SW 1271 (cell line): Measurements from ENCODE around the gene LRRC3.

Experiments used
- DNase-seq, 2 experiments: peaks; one replicate each; lab custom pipeline; 2025; lab: John Stamatoyannopoulos, UW

LRRC3 gene

DNA sequence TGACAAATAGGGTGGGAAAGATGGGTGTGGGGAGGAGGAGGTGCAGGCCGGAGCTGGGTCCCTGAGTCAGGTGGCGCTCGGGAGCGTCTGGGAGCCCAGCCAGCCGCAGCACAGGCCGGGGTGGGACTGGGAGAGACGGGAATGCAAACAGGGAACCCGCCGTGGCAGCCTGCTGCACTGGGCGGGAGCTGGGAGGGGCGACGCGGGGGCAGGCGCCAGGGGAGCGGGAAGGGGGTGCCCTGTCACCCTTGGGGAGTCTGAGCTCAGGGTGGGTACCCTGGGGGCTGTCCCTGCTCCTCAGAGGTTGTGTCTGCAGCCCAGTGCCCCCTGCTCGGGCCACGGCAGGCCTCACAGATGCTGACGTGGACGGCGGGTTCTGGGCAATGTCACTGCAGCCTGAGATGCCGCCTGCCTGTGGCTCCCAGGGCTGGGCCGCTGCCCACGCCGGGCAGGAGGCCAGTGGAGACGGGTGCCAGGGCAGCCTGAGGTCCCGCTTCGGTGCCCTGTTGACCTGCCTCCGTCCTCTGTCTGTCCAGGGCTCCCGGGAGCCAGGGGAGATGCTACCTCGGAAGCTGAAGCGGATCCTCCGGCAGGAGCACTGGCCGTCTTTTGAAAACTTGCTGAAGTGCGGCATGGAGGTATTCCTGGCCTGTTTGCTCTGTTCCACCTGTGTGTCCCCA lies 16.6 kb upstream of the LRRC3 start:
- no peak for DNase-seq

DNA sequence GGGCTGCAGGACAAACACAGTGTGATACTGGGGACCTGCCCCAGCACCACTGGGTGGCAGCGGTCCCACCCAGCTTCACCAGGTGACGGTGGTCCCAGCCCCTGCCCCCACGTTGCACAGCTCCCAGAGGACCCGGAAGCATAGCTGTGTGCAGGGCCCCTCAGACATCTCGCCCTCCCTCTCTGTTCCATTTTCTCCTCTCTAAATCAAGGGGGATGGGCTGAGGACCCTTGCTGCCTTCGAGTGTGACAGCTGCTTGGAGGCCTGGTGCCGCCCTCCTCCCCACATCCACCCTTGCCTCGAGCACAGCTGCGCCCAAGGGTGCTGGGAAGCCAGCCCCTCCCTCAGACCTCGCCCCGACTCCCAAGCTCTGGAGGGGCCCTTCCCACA lies 16.1 kb upstream of the LRRC3 start:
- no peak for DNase-seq

DNA sequence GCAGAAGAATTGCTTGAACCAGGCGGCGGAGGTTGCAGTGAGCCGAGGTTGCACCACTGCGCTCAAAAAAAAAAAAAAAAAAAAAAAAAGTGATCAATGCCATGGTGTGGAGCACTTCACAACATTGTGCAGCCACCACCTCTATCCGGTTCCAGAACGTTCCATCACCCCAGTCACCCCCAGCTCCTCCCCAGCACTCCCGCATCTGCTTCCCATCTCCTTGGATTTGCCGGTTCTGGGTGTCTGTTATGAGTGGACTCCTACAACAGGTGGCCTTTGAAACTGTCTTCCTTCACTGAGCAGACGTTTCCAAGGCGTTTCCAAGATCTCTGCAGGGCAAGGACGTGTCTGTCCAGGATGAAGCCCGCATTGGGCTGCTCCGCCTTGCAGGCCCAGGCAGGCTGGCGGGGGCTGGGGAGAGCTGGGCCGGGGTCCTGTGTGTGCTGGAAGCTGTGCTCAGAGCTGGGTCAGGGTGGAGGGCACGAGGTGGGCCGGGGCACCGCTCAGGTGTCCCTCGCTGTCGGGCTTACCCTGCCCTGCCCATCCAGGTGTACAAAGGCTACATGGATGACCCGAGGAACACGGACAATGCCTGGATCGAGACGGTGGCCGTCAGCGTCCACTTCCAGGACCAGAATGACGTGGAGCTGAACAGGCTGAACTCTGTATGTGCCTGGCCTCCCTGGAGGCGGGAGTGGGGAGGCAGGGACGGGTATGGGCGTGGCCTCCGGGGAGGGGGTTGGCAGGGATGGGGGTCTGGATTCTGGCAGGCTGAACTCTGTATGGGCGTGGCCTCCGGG lies 14.9 kb upstream of the LRRC3 start:
- DNase-seq: no peak

DNA sequence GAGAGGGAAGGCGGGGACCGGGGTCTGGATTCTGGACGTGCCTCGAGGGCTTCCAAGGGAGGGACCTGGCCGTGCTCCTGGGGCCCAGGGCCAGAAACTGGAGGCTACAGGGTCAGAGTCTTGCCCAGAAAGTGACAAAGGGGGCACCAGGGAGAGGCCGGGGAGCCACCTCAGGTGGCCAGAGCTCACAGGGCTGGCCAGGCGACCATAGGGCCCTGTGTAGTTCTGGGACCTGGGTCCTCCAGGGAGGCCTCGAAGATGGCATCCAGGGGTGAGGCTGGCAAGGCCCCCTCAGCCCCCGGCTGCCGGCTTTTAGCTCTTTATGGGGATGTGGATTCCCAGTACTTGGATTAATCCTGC lies 14.3 kb upstream of the LRRC3 start:
- no peak for DNase-seq

DNA sequence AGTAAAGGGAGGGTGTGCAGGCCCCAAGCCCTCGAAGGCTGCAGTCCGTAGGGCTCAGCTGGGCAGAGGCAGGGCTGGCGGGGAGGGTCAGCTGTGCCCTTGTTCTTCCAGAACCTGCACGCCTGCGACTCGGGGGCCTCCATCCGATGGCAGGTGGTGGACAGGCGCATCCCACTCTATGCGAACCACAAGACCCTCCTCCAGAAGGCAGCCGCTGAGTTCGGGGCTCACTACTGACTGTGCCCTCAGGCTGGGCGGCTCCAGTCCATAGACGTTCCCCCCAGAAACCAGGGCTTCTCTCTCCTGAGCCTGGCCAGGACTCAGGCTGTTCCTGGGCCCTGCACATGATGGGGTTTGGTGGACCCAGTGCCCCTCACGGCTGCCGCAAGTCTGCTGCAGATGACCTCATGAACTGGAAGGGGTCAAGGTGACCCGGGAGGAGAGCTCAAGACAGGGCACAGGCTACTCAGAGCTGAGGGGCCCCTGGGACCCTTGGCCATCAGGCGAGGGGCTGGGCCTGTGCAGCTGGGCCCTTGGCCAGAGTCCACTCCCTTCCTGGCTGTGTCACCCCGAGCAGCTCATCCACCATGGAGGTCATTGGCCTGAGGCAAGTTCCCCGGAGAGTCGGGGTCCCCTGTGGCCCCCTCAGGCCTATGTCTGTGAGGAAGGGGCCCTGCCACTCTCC lies 13.6 kb upstream of the LRRC3 start:
- no peak for DNase-seq

DNA sequence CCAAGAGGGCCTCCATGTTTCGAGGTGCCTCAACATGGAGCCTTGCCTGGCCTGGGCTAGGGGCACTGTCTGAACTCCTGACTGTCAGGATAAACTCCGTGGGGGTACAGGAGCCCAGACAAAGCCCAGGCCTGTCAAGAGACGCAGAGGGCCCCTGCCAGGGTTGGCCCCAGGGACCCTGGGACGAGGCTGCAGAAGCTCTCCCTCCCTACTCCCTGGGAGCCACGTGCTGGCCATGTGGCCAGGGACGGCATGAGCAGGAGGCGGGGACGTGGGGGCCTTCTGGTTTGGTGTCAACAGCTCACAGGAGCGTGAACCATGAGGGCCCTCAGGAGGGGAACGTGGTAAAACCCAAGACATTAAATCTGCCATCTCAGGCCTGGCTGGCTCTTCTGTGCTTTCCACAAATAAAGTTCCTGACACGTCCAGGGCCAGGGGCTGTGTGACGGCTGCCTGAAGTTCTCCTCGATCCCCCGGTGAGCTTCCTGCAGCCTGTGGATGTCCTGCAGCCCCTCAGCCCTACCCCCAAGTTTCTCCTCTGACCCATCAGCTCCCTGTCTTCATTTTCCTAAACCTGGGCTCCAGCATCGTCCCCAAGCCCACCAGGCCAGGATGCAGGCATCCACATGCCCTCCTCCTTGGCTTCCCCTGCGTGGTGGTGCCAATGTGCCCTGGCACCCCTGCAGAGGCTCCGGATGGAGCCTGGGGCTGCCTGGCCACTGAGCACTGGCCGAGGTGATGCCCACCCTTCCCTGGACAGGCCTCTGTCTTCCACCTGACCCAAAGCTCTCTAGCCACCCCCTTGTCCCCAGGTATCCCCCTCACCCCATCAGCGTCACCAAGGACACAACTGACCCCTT lies 12.8 kb upstream of the LRRC3 start:
- DNase-seq: no peak

DNA sequence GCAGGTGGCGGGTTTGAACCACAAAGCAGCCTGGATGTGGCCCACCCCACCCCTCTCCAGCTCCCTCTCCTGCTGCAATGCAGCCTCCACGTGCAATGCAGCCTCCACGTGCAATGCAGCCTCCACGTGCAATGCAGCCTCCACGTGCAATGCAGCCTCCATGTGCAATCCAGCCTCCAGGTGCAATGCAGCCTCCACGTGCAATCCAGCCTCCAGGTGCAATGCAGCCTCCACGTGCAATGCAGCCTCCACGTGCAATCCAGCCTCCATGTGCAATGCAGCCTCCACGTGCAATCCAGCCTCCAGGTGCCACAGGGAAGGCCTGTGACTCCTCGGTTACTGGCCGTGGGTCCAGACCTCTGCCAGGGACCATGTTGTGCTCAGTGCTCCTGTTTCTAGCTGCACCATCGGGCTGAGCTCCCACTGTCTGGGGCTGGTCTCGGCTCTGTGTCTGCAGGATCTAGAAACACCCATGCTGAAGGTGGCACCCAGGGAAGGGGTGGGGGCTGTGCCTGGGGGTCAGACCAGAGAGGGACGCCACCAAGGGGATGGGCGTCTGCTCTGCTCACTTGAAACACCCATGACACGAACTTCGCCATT lies 11.9 kb upstream of the LRRC3 start:
- no peak for DNase-seq

DNA sequence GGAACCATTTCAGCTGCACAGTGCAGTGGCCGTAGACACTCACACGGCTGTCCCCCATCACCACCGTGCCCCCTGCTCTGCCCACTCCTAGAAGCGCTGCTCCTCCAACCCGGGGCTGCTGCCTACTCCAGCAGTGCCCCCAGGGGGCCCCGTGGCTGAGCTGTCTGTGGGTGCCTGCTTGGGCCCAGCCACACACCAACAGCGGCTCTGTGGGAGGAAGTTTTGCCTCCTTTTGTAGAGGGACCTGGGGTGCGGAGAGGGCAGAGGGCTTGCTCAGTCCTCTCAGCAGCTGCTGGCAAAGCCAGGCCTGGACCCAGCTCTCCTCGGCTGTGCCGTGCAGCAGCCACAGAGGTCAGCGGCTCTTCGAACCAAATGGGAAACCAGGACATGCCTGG lies 11.4 kb upstream of the LRRC3 start:
- no peak for DNase-seq

DNA sequence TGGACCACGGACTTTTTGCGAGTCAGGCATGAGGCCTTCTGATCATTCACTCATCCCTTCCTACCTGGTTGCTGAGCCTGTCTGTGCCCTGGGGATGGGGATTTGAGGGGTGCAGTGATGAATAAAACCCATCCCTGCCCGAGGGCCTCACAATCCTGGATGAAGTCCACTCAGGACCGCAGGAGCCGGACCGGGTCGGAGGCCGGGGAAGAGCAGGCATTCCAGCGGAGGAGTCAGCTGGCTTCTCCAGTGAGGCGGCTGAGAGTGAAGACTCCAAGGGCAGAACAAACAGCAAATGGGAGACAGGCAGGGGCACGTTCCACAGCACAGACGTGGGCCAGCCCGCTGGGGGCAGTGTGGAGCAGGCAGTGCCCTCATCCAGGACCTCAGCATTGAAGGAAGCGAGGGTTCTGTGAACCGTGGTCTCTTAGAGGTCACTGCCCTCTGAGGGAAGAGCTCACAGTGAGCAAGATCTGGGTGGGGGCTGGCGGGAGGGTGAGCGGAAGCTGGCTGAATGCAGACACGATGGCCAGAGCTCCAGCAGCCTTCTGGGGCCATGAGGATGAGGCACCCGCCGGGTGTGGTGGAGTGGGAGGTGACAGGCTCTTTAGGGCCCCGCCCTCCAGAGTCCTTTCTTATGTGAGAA lies 10.9 kb upstream of the LRRC3 start:
- no peak for DNase-seq

DNA sequence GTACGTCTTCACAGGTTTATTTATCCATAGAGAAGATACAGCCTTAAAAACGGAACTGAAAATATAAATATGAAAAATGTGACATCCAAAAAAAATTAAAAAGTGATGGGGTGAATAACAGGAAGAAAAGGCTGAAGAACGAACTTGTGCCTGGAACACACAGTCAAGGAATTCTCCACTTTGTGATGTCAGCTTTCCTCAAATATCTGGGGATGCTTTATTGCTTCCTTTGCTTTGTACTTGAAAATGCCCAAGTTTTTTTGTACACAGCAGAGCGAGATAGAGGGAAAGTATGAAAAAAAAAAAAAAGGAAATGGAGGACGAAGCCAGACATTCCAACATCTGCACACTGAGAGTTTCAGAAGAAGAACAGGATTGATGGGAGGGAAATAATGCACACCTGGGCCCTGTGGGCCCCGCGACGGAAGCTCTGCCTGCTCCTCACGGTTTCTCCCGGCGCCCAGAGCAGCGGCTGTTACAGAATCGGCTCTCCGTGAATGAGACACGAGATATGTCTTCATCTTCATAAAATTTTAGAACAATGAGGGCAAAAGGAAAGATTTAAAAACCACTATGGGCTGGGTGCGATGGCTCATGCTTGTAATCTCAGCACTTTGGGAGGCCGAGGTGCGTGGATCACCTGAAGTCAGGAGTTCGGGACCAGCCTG lies 10.0 kb upstream of the LRRC3 start:
- DNase-seq: no peak

DNA sequence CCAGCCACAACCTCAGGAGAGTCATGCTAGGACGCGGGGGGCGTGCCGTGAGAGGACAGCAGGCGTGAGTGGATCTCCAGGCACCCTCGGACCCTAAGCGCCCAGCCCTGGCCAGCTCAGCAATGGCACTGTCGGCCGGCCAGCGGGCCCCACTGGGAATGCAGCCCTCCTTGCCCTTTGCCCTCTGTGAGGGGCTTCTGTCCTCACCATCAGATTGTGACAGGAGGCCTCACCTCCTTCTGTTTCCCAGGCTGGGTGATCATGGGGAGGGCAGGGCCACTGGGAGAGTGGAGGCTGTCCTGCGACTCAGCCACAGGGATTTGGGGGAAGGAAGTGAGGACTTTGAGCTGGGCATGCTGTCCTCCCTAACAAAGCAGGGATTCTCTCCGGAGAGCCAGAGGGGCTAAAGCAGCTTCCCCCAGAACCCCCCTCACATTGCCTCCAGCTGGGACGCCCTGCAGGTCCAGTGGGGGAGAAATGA lies 6.6 kb upstream of the LRRC3 start:
- DNase-seq: no peak

DNA sequence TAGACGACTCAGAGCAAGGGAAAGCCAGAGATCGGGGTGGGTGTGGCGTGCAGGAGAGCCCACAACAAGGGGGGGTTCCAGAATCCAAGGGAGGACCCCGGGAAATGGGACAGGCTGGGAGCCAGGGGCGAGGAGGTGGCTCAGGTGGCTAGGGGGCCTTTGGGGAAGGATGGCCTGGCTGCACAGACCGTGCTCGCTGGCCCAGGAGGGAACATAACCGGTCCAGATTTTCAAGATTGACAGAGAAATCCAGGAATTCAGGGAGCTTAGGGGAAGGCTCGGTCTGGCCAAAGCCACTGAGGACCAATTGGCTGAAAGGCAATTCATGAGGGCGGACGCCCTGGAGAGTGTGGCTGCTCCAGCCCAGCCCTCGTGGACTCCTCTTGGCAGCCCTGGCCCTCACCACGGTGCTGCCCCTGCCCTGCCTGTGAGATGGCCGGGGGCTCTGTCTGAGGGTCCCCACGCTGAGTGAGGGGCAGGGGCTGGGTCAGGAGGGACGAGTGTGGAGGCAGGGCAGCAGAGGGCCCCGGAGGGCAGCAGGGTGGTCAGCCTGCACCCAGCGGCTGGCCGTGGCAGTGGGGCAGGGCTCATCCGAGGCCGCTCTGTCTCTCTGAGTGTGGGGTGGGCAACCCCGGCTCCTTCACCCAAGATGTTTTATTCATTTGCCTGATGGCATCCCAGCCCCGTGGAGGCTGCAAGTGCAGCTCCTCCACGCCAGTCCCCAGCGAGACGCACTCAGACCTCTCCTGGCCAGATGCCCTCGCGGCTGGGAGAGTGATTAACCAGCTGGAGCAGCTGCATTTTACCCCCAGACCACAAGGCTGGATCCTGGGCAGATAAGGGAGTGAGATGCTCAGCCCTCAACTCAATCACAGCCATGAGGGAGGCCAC lies 5.6 kb upstream of the LRRC3 start:
- DNase-seq: no peak

DNA sequence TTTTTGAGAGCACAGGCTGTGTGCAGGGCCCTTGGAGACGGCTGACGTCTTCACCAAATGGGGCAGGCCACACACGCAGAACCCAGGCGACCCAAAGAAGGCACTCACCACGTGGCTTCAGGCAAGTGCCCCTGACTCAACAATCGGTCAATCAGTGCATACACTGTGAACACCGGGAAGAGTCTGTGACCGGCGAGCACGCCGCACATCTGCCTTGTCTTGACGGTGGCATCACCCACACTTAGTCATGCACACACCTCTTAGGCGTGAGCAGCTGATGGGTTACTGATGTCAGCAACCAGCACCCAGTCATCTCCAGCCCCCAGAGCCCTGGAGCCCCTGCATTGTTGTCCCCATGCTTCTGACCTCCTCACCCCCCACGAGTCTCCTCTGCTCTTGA lies 4.9 kb upstream of the LRRC3 start:
- DNase-seq: no peak

DNA sequence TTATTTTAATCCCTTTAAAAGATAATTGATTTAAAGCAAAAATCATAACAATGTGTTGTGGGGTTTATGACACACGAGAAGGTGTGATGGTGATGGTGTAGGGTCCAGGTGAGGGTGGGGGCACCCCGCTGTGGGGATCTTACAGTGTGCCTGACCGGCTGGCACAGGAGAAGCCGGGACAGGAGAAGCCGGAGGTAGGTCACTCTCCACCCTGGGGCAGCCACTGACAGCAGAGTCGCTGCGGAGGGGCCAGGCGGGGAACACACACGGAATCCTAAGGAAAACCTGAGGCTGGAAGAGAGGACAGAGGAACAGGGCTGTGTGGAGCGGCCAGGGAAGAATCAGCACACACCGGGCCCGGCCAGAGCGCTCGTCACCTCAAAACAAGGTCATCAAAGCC lies 4.3 kb upstream of the LRRC3 start:
- DNase-seq: no peak

DNA sequence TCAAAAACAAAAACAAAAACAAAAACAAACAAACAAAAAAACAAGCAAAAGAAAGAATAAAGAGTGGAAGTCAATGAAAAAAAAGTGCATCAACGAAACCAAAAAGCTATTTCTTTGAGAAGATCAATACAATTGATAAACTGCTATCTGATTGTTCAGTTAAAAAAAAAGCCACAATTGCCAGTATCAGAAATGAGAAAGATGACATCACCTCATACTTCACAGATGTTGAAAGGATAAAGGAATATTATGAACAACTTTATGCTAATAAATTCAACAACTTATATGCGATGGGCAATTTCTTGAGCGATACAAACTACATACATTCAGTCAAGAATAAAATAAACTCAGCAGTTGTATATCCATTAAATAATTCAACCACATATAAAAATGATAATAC lies 2.2 kb upstream of the LRRC3 start:
- DNase-seq: no peak

DNA sequence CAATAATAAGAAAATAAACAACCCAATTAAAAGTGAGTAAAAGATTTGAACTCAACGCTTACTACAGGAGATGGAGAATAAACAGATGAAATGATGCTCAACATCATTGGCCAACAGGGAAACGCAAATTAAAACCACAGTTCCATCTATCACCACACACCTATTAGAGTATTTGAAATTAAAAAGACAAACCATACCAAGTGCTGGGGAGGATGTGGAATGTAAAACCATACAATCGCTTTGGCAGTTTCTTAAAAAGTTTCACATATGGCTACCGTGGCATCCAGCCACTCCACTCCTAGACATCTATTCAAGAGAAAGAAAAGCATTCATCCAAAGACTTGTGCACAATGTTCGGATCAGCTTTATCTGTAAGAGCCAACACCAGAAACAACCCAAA lies 1.3 kb upstream of the LRRC3 start:
- no peak for DNase-seq

DNA sequence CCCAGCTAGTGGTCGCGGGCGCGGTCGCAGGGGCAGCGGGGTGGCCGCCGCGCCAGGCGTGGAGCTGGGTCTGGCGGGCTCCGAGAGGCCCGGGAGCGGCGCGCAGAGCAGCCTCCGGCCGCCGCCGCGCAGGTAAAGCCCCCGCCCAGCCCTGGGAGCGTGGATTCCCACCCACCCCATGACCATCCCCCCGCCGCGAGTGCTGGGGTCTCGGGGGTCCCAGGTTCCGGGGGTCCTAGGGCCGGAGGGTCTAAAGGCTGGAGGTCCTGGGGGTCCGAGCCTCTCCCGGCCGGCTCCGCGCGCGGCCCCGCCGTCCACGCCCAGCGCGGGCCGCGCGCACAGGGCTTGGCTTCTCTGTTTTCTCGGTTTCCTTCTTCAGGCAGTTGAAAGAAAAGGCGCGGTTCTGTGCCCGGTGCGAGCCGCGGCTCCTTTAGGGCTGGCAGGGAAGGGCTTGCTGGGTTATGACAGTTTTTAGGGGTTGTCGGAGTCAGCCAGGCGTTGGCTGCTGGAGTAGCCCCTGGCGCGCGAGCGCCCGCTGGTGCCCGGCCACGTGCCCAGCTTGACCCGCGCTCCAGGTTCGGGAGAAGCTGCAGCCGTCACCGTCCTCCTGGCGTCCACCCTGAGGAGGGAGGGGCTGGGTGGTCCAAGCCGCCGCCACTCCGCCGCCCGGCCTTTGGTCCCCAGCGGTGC lies 359 bp downstream of the LRRC3 start:
- DNase-seq: peak in 1 of 2 experiments; percentile 20

DNA sequence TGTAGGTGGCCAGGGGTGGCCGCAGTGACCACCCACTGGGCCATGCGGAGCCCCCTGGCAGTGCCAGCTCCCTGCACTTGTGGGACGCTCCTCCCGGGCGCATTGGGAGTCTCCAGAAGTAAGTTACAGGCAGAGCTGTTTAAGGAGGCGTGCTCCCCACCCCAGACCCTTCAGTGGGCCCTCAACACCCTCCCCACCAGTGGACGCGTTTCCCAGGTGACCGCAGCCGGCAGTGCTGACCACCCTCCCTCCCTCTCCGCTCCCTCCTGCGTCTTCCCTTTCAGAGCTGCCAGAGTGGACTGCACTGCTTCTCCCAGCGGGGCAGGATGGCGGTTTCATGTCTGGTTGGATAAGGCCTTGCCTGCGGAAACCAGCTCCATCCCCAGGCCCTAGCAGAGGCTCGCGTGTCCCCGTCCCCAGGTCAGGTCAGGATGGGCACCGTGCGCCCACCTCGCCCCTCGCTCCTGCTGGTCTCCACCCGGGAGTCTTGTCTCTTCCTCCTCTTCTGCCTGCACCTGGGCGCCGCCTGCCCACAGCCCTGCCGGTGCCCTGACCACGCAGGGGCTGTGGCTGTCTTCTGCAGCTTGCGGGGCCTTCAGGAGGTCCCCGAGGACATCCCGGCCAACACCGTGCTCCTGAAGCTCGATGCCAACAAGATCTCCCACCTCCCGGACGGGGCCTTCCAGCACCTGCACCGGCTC lies 1.1 kb downstream of the LRRC3 start:
- DNase-seq: no peak
